Measurements from ENCODE around the gene BSG.

- TF ChIP-seq POLR2AphosphoS5 (IDR thresholded peaks at IDR 0.05; ENCODE audit: low read depth, low read length): no peak
- TF ChIP-seq TAF1 (IDR thresholded peaks at IDR 0.05; ENCODE audit: borderline replicate concordance, insufficient read depth, low read length): no peak
Observed at GRCh38 chr19:629961-630714, 57.7 kb downstream of the BSG start.

Data from PFSK-1 (cell line).